SK-N-SH (cell line): ENCODE results near the gene SGTA. TPM values are rescaled to one million over a fixed set of nuclear protein-coding genes. Genes with fewer than 3 reads are reported as not detected.

ENCODE experiments used
- CTCF ChIA-PET: fragments of 300-600, 350-600 bp; formaldehyde crosslinking; extraction: SDS; loops from one replicate; lab custom pipeline; 2021; lab: Yijun Ruan, JAX
- POLR2A ChIA-PET: fragments of 350-600 bp; sonication (Branson Sonifier 250); formaldehyde crosslinking; extraction: SDS; loops from one replicate; lab custom pipeline; 2020; ENCODE audit warnings: antibody characterized with exemption, inconsistent platforms; lab: Yijun Ruan, JAX
- DNase-seq: peaks from one replicate; pipeline ENCODE4 v3.0.0; 2012
- H2AFZ ChIP-seq: fragments of 200-600 bp; sonication (generic); 2 replicates; pipeline ENCODE4 v1.8.1; 2016; ENCODE audit warnings: antibody characterized with exemption, mild to moderate bottlenecking, low read depth
- H3F3A ChIP-seq: fragments of 200-600 bp; sonication (generic); replicated peaks from 2 replicates; pipeline ENCODE3; 2016; ENCODE audit warnings: antibody characterized with exemption, mild to moderate bottlenecking; ENCODE audit not compliant: insufficient read depth
- H3K27ac ChIP-seq, 2 experiments: fragments of 200-500 bp in 1 of 2; fragments of 200-600 bp in 1 of 2; sonication (Bioruptor generic) in 1 of 2; sonication (generic), shearing (Covaris generic) in 1 of 2; 2 replicates each; pipeline versions ENCODE4 v1.5.1 to v1.6.1; 2014 to 2016; ENCODE audit warnings: low read depth in 2 of 2, inconsistent platforms in 1 of 2, low read length in 1 of 2, mild to moderate bottlenecking in 1 of 2, mixed read lengths in 1 of 2
- H3K27me3 ChIP-seq: fragments of 200-600 bp; sonication (generic), shearing (Covaris generic); 2 replicates; pipeline ENCODE4 v1.6.1; 2016; ENCODE audit warnings: mixed run types; ENCODE audit not compliant: insufficient read depth
- H3K36me3 ChIP-seq, 2 experiments: fragments of 200-500 bp in 1 of 2; fragments of 200-600 bp in 1 of 2; sonication (Bioruptor generic) in 1 of 2; sonication (generic) in 1 of 2; replicated peaks in 1 of 2; 2 replicates each; pipeline versions ENCODE3 to v1.5.1; 2014 to 2016; ENCODE audit warnings: low read length in 1 of 2, mild to moderate bottlenecking in 1 of 2; ENCODE audit not compliant: insufficient read depth in 2 of 2, control insufficient read depth in 1 of 2
- H3K4me1 ChIP-seq, 2 experiments: fragments of 200-500 bp in 1 of 2; fragments of 200-600 bp in 1 of 2; sonication (Bioruptor generic) in 1 of 2; sonication (generic), shearing (Covaris generic) in 1 of 2; 2 replicates each; pipeline versions ENCODE4 v1.5.1 to v1.6.1; 2014 to 2016; ENCODE audit warnings: low read depth in 1 of 2, low read length in 1 of 2, mixed run types in 1 of 2; ENCODE audit not compliant: insufficient read depth in 2 of 2, control insufficient read depth in 1 of 2
- H3K4me2 ChIP-seq: fragments of 200-600 bp; sonication (generic), shearing (Covaris generic); 2 replicates; pipeline ENCODE4 v1.6.1; 2017; ENCODE audit warnings: mixed run types
- H3K4me3 ChIP-seq, 2 experiments: fragments of 200-500 bp in 1 of 2; fragments of 200-600 bp in 1 of 2; sonication (Bioruptor generic) in 1 of 2; sonication (generic), shearing (Covaris generic) in 1 of 2; 2 replicates each; pipeline versions ENCODE4 v1.5.1 to v1.8.1; 2014 to 2016; ENCODE audit warnings: low read depth in 2 of 2, inconsistent platforms in 1 of 2, low read length in 1 of 2, mild to moderate bottlenecking in 1 of 2, mixed read lengths in 1 of 2, moderate library complexity in 1 of 2
- H3K79me2 ChIP-seq: fragments of 200-600 bp; sonication (generic); 2 replicates; pipeline ENCODE4 v1.8.1; 2017; ENCODE audit warnings: mild to moderate bottlenecking; ENCODE audit not compliant: insufficient read depth
- H3K9ac ChIP-seq: fragments of 200-600 bp; sonication (generic); 2 replicates; pipeline ENCODE4 v1.6.1; 2017; ENCODE audit warnings: mixed run types
- H3K9me2 ChIP-seq: fragments of 200-600 bp; sonication (generic); 2 replicates; pipeline ENCODE4 v1.6.1; 2017; ENCODE audit warnings: mixed run types
- H3K9me3 ChIP-seq: fragments of 200-600 bp; sonication (generic); 2 replicates; pipeline ENCODE4 v1.6.1; 2017; ENCODE audit warnings: mixed run types, mild to moderate bottlenecking, moderate library complexity
- H4K20me1 ChIP-seq: fragments of 200-600 bp; sonication (generic); 2 replicates; pipeline ENCODE4 v1.6.1; 2017; ENCODE audit warnings: mild to moderate bottlenecking, mixed run types; ENCODE audit not compliant: insufficient read depth
- ELF1 ChIP-seq: IDR thresholded peaks from 2 replicates; pipeline ENCODE4 v1.4.0; 2012
- EP300 ChIP-seq, 2 experiments: IDR thresholded peaks; 2 replicates each; pipeline versions ENCODE4 v1.4.0 to v1.6.1; 2012; ENCODE audit warnings: borderline replicate concordance in 1 of 2, low read depth in 1 of 2, low read length in 1 of 2
- FOSL2 ChIP-seq: IDR thresholded peaks from 2 replicates; pipeline ENCODE4 v1.4.0; 2012; ENCODE audit warnings: low read depth, mild to moderate bottlenecking, moderate library complexity, borderline replicate concordance
- FOXJ3 ChIP-seq: sonication (generic); formaldehyde crosslinking; IDR thresholded peaks from 2 replicates; pipeline ENCODE4 v1.5.1; 2020; ENCODE audit warnings: mild to moderate bottlenecking, missing genetic modification reagents
- GABPA ChIP-seq: IDR thresholded peaks from 2 replicates; pipeline ENCODE4 v1.4.0; 2012; ENCODE audit warnings: low read depth, mild to moderate bottlenecking
- GATA2 ChIP-seq: sonication (generic); formaldehyde crosslinking; IDR thresholded peaks from 2 replicates; pipeline ENCODE4 v1.5.0; 2020; ENCODE audit warnings: mild to moderate bottlenecking, missing genetic modification reagents
- JUND ChIP-seq: IDR thresholded peaks from 2 replicates; pipeline ENCODE4 v1.4.0; 2012
- MAX ChIP-seq: IDR thresholded peaks from 2 replicates; pipeline ENCODE4 v1.4.0; 2012; ENCODE audit warnings: low read depth
- NFIC ChIP-seq: IDR thresholded peaks from 2 replicates; pipeline ENCODE4 v1.4.0; 2012; ENCODE audit warnings: borderline replicate concordance
- NRF1 ChIP-seq: IDR thresholded peaks from 2 replicates; pipeline ENCODE4 v1.6.1; 2012; ENCODE audit warnings: low read depth, mild to moderate bottlenecking, low read length
- POLR2AphosphoS5 ChIP-seq: IDR thresholded peaks from 2 replicates; pipeline ENCODE4 v1.6.1; 2012; ENCODE audit warnings: low read depth, low read length
- SIN3A ChIP-seq: IDR thresholded peaks from 2 replicates; pipeline ENCODE4 v1.6.1; 2012; ENCODE audit warnings: low read depth, mild to moderate bottlenecking, low read length, moderate library complexity, borderline replicate concordance
- TAF1 ChIP-seq: IDR thresholded peaks from 2 replicates; pipeline ENCODE4 v1.6.1; 2012; ENCODE audit warnings: low read depth, mild to moderate bottlenecking, low read length, moderate library complexity, borderline replicate concordance
- TCF12 ChIP-seq: IDR thresholded peaks from 2 replicates; pipeline ENCODE4 v1.4.0; 2012
- YY1 ChIP-seq: IDR thresholded peaks from 2 replicates; pipeline ENCODE4 v1.4.0; 2012; ENCODE audit warnings: low read depth, mild to moderate bottlenecking
- ZBTB33 ChIP-seq: IDR thresholded peaks from 2 replicates; pipeline ENCODE4 v1.4.0; 2012; ENCODE audit warnings: low read depth, borderline replicate concordance
- WGBS: methylation state at CpG from one replicate; pipeline ENCODE4 v1.1.6; 2017; ENCODE audit warnings: low lambda C conversion rate; 5-methylcytosine and 5-hydroxymethylcytosine counted together
- polyA plus RNA-seq, 3 experiments: library from polyadenylated mRNA; depleted of rRNA; stranded (reverse); fragments of >200 nt; gene quantifications; 2 replicates each; pipeline ENCODE4 v1.2.3, GENCODE V29; 2012
- TF ChIP-seq, protein P1 (sequence below): IDR thresholded peaks from 2 replicates; pipeline ENCODE4 v1.6.1; 2012; ENCODE audit warnings: mild to moderate bottlenecking, low read depth, low read length, moderate library complexity

SGTA gene
- polyA plus RNA-seq, 1 of the 3 experiments (the other 2 are of a cell fraction): 78.4 TPM

DNA sequence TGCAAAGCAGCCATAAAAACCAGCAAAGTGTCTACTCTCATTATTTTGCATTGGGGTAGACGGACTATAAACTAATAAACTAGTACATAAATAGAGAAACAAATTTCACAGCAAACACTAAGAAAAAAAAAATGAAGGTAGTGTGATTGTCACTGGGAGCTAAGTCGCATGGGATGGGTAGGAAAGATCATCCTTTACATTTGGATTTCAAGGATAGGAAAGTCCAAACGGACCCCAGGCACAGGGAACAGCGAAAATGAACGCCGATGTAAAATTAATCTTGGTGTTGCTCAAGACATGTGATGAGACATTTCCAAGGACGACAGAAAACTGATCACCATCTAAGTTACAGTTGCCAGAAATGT, 690 bp upstream of the SGTA start:
- peak overlapping the region; percentile 93 to 99; a peak in 2 of 4 replicates for H3K4me3 ChIP-seq
- no peak for DNase-seq
- peaks cover 33% of the 10 kb centered on the region for H4K20me1 ChIP-seq
- no peaks in the 10 kb centered on the region for H3K9me2 ChIP-seq
- peaks cover 4 to 25% of the 10 kb centered on the region in 2 experiments; a peak in 2 of 4 replicates for H3K4me1 ChIP-seq
- peak overlapping the region; percentile 79 for H2AFZ ChIP-seq
- WGBS: 94% methylated on average over 7 of the region's 7 CpGs
- peaks cover 12% of the 10 kb centered on the region for H3F3A ChIP-seq
- no peak for TF ChIP-seq ELF1
- no peak for TF ChIP-seq TCF12
- TF ChIP-seq JUND: no peak
- TF ChIP-seq NFIC: no peak
- no peak for TF ChIP-seq MAX
- no peak for TF ChIP-seq FOSL2
- no peak for TF ChIP-seq SIN3A
- TF ChIP-seq EP300 (IDR thresholded peaks at IDR 0.05; ENCODE audit: borderline replicate concordance in 1 of 2, low read depth in 1 of 2, low read length in 1 of 2): no peak
- TF ChIP-seq, protein P1, sequence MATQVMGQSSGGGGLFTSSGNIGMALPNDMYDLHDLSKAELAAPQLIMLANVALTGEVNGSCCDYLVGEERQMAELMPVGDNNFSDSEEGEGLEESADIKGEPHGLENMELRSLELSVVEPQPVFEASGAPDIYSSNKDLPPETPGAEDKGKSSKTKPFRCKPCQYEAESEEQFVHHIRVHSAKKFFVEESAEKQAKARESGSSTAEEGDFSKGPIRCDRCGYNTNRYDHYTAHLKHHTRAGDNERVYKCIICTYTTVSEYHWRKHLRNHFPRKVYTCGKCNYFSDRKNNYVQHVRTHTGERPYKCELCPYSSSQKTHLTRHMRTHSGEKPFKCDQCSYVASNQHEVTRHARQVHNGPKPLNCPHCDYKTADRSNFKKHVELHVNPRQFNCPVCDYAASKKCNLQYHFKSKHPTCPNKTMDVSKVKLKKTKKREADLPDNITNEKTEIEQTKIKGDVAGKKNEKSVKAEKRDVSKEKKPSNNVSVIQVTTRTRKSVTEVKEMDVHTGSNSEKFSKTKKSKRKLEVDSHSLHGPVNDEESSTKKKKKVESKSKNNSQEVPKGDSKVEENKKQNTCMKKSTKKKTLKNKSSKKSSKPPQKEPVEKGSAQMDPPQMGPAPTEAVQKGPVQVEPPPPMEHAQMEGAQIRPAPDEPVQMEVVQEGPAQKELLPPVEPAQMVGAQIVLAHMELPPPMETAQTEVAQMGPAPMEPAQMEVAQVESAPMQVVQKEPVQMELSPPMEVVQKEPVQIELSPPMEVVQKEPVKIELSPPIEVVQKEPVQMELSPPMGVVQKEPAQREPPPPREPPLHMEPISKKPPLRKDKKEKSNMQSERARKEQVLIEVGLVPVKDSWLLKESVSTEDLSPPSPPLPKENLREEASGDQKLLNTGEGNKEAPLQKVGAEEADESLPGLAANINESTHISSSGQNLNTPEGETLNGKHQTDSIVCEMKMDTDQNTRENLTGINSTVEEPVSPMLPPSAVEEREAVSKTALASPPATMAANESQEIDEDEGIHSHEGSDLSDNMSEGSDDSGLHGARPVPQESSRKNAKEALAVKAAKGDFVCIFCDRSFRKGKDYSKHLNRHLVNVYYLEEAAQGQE: no peak
- TF ChIP-seq FOXJ3 (CRISPR knock-in tag): no peak
- TF ChIP-seq TAF1: no peak
- no peak for TF ChIP-seq POLR2AphosphoS5
- TF ChIP-seq GATA2: no peak
- no peak for TF ChIP-seq ZBTB33
- no peak for TF ChIP-seq NRF1
- TF ChIP-seq YY1: no peak
- no peak for TF ChIP-seq GABPA
- TF ChIP-seq, all 33 proteins: peak for 0
- H3K9me3 ChIP-seq: no peaks in the 10 kb centered on the region
- CTCF ChIA-PET: interaction anchor here (3.2 to 4.2 kb wide), 2 partner anchors 34 to 135 kb away, joined by 12 to 19 read pairs; no protein-coding TSS in a partner anchor
- no peaks in the 10 kb centered on the region for H3K27me3 ChIP-seq
- no peak overlapping the region for H3K9ac ChIP-seq
- H3K4me2 ChIP-seq: peak overlapping the region; percentile 56
- peaks cover 0 to 7% of the 10 kb centered on the region in 2 experiments for H3K36me3 ChIP-seq
- peak overlapping the region; percentile 69 to 85 for H3K27ac ChIP-seq
- H3K79me2 ChIP-seq: peaks cover 77% of the 10 kb centered on the region
- POLR2A ChIA-PET: interaction anchor here (0.5 to 1.1 kb wide), 5 partner anchors 15 to 917 kb away, joined by 3 read pairs; no protein-coding TSS in a partner anchor
